NCI-H82 (cell line): ENCODE results near the gene GPR15LG.

Source experiments
- DNase-seq: peaks from one replicate; lab custom pipeline; 2025; lab: John Stamatoyannopoulos, UW

The GPR15LG gene

GRCh38 chr10:84214612-84215235 is 41.1 kb downstream of the GPR15LG start:
- peak; percentile 35 for DNase-seq

GRCh38 chr10:84216834-84217233 is 43.2 kb downstream of the GPR15LG start:
- DNase-seq: no peak

GRCh38 chr10:84217746-84218145 is 44.1 kb downstream of the GPR15LG start:
- DNase-seq: no peak

GRCh38 chr10:84221916-84222315 is 48.3 kb downstream of the GPR15LG start:
- no peak for DNase-seq

- peak; percentile 39 for DNase-seq
Measured at GRCh38 chr10:84224411-84225028, 50.9 kb downstream of the GPR15LG start.

GRCh38 chr10:84225427-84226173 is 52.0 kb downstream of the GPR15LG start, which contains the start of gene LRIT2:
Gene LRIT2 (minus strand): TSS chr10:84225544. CDS start chr10:84225520, 24 bp downstream.
- DNase-seq: peak; percentile 91

- peak; percentile 90 for DNase-seq
Measured at GRCh38 chr10:84226616-84227015, 53.0 kb downstream of the GPR15LG start.

GRCh38 chr10:84227810-84228209 is 54.2 kb downstream of the GPR15LG start:
- DNase-seq: no peak

GRCh38 chr10:84230359-84230758 is 56.8 kb downstream of the GPR15LG start:
- no peak for DNase-seq

- no peak for DNase-seq
Measured at GRCh38 chr10:84232376-84232775, 58.8 kb downstream of the GPR15LG start.

GRCh38 chr10:84233940-84234339 is 60.3 kb downstream of the GPR15LG start:
- DNase-seq: no peak

- DNase-seq: no peak
Measured at GRCh38 chr10:84234479-84234878, 60.9 kb downstream of the GPR15LG start.
